ENCODE results near the gene ZNF524.

- no peak for TF ChIP-seq TAF1 (IDR thresholded peaks at IDR 0.05; ENCODE audit: borderline replicate concordance, low read depth, low read length)
- TF ChIP-seq POLR2A (IDR thresholded peaks at IDR 0.05; ENCODE audit: low read depth, low read length), result peak; percentile 58; the same call in 1 of the 2 replicates
Observed at GRCh38 chr19:55580628-55581144, 19.4 kb upstream of the ZNF524 start, which contains the start of gene ZNF579.

Data from GM12892 (cell line).